Fibroblast of villous mesenchyme (primary cell): Measurements from ENCODE around the gene TSPAN17. TPM values are rescaled to one million over a fixed set of nuclear protein-coding genes. Genes with fewer than 3 reads are reported as not detected.
A peak's percentile ranks its signal among the peaks of the same experiment; 100 is the strongest.
"Not testable (repeated sequence)": the region's sequence is repeated elsewhere in the genome, so short reads cannot be mapped to it uniquely, and the experiment has no call there.

ENCODE experiments used
- DNase-seq: peaks from one replicate; pipeline ENCODE4 v3.0.0-alpha.2; 2010; ENCODE audit warnings: low read depth
- H3K4me3 ChIP-seq: 2 replicates; pipeline ENCODE4 v1.5.1; 2011; ENCODE audit warnings: low read depth, mild to moderate bottlenecking, low read length
- total RNA-seq: library from RNA; depleted of rRNA; stranded (reverse); fragments of >200 nt; gene quantifications from 2 replicates; pipeline ENCODE4 v1.2.3, GENCODE V29; 2012
- TF ChIP-seq, protein P1 (sequence below): IDR thresholded peaks from 2 replicates; pipeline ENCODE4 v1.5.1; 2012; ENCODE audit warnings: low read depth, mild to moderate bottlenecking, low read length; ENCODE audit not compliant: insufficient read depth

The TSPAN17 gene
- total RNA-seq: 34.5 and 38.0 TPM in 2 replicates

DNA sequence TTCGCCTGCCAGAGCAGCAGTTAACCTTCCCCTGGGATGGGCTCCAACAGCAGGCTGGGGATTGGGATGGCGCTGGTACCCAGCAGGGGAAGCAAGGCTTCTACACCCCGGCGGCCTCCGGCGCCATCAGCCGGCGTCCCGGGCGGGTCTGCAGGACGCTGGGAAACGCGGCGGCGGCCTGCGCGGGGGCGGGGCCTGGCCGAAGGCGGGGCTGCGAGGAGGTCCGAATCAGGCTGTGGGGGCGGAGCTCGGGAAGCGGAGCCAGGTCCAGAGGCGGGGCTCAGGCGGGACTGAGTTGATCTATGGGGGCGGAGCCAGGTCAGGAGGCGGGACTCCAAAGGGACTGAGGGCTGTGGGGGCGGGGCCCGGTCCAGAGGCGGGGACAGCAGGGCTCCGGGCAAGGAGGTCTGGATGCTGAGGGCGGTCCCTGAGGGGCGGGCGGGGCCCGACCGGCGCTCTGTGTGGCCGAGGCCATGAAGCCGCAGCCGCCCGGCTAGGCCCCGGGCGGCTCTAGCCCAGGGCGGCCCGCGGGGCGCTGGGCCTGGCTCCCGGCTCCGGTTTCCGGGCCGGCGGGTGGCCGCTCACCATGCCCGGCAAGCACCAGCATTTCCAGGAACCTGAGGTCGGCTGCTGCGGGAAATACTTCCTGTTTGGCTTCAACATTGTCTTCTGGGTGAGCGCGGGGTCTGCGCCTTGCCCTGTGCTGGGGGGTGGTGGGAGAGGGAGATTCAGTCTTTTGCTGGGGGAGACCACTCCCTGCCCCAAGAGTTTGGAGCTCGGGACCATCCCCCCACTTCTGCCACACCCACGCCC, at the start of gene TSPAN17:
TSS of gene TSPAN17 (plus strand) at position 455 of the 813 bp plus-strand sequence. CDS start at position 587, 132 bp downstream.
- H3K4me3 ChIP-seq: peak within 1 kb of the TSS; percentile 87
- DNase-seq: peak; percentile 99
- TF ChIP-seq, protein P1, sequence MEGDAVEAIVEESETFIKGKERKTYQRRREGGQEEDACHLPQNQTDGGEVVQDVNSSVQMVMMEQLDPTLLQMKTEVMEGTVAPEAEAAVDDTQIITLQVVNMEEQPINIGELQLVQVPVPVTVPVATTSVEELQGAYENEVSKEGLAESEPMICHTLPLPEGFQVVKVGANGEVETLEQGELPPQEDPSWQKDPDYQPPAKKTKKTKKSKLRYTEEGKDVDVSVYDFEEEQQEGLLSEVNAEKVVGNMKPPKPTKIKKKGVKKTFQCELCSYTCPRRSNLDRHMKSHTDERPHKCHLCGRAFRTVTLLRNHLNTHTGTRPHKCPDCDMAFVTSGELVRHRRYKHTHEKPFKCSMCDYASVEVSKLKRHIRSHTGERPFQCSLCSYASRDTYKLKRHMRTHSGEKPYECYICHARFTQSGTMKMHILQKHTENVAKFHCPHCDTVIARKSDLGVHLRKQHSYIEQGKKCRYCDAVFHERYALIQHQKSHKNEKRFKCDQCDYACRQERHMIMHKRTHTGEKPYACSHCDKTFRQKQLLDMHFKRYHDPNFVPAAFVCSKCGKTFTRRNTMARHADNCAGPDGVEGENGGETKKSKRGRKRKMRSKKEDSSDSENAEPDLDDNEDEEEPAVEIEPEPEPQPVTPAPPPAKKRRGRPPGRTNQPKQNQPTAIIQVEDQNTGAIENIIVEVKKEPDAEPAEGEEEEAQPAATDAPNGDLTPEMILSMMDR: peak; percentile 24

DNA sequence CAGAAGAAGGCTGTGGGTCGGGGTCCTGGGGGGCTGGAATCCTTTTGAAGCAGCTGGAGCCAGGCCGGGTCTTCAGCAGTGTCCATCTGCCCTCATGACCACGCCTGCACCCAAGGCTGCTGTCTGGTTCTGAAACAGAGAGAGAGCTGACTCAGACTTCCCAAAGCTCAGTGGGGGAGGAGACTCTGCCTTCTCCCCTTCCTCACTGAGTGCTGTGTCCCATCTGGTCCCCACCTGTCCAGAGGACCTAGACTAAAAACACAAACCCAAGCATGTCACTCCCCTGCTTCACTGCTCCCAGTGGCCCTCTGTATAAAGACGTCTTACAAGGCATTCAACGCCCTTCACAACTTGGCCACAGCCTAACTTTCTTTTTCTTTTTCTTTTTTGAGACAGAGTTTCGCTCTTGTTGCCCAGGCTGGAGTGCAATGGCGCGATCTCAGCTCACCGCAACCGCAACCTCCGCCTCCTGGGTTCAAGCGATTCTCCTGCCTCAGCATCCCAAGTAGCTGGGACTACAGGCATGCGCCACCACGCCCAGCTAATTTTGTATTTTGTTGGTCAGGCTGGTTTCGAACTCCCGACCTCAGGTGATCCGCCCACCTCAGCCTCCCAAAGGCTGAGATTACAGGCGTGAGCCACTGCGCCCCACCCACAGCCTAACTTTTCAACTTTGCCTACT, 47.4 kb upstream of the TSPAN17 start:
- not testable (repeated sequence) for H3K4me3 ChIP-seq, DNase-seq

DNA sequence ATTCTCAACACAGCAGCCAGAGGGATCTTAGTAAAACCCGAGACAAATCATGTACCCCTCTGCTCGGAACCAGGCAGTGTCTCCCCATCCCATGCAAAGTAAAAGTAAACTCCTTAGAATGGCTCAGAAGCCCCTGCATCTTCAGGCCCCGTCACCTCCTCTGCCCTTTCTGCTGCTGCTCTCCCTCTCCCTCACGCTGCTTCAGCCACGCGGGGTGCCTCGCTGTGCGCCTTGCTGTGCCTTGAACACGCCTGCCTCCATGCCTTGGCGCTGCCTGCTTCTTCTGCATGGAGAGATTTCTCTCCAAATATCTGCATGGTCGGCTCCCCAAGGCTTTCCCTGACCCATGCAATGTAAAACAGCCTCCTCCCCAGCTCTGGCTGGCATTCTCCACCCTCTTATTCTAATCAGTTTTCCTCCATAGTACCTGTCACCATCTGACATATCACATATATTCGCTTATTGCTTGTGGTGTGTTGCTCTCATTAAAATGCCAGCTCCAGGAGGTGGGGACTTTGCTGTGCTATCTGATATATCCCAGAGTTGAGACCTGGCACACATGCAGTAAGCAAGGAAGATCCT, 45.3 kb upstream of the TSPAN17 start:
- TF ChIP-seq, protein P1: no peak
- H3K4me3 ChIP-seq: no peak overlapping the region
- DNase-seq: no peak

DNA sequence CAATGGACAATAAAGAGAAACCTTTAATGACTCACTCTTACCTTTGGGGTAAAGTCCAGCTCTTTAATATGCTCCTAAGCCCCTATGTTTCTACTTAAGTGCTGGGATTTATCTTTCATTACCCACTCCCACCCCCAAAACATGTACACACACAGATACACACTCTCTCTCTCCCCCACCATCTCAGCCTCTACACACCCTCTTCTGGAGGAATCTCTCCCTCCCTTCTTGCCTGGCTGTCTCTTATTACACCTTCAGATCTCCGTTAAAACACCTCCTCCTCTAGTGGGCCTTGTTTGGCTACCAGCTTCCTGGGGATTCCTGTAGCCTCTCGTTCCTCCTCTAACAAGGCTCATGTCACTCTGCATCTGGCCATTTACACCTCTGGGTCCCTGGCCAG, 44.2 kb upstream of the TSPAN17 start:
- TF ChIP-seq, protein P1: no peak
- H3K4me3 ChIP-seq: no peak overlapping the region
- no peak for DNase-seq

DNA sequence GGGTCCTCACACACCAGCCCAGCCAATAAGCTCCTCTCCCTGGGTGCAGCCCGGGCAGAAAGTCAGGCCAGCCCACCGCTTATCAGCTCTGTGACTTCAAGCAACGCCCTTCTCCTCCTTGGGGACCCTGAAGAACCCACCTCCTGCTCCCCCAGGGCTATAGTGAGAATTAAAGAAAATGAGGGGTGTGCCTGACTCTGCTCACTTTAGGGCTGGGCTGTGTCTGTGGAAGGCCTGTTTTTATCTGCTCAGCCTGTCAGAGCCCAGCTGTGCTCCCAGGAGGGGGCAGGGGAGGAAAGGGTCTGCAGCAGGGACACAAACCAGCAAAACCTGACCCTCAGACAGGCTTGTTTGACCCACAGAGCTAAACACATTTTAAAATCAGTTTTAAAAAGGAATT, 41.3 kb upstream of the TSPAN17 start:
- H3K4me3 ChIP-seq: no peak overlapping the region
- DNase-seq: no peak
- TF ChIP-seq, protein P1: no peak

- no peak overlapping the region for H3K4me3 ChIP-seq
- TF ChIP-seq, protein P1: no peak
- no peak for DNase-seq
Observed at GRCh38 chr5:176606875-176607274, 40.4 kb upstream of the TSPAN17 start.

GRCh38 chr5:176608142-176608705, 39.1 kb upstream of the TSPAN17 start:
- DNase-seq: no peak
- TF ChIP-seq, protein P1: no peak
- no peak overlapping the region for H3K4me3 ChIP-seq
